C4-2B (cell line): ENCODE data around the gene ERP44.

ENCODE experiments used
- ZFX ChIP-seq: fragments of 450-650 bp; IDR thresholded peaks from 2 replicates; pipeline ENCODE4 v1.6.1; 2017
- TF ChIP-seq, protein P1 (sequence below): fragments of 450-650 bp; conservative IDR thresholded peaks from 2 replicates; pipeline ENCODE4 v1.5.1; 2017; ENCODE audit warnings: mild to moderate bottlenecking

DNA sequence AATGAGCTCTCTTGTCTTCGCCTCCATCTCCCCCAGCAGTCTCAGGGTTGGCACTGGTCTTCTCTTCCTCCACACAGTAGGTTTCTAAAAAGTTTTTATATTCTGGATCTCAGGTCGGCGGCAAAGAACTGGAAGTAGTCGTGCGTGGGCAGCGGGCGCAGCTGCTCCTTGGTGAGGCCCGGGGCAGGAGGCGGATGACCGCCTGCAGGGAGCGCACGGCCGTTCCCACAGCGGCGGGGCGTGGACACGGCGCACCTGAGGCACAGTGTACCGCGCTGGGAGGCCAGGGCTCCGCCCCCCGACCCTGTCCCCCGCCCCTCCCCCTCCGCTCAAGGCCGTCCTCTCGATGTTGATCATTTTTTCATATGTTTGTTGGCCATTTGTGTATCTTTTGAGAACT is 99.9 kb downstream of the ERP44 start:
- TF ChIP-seq, protein P1, sequence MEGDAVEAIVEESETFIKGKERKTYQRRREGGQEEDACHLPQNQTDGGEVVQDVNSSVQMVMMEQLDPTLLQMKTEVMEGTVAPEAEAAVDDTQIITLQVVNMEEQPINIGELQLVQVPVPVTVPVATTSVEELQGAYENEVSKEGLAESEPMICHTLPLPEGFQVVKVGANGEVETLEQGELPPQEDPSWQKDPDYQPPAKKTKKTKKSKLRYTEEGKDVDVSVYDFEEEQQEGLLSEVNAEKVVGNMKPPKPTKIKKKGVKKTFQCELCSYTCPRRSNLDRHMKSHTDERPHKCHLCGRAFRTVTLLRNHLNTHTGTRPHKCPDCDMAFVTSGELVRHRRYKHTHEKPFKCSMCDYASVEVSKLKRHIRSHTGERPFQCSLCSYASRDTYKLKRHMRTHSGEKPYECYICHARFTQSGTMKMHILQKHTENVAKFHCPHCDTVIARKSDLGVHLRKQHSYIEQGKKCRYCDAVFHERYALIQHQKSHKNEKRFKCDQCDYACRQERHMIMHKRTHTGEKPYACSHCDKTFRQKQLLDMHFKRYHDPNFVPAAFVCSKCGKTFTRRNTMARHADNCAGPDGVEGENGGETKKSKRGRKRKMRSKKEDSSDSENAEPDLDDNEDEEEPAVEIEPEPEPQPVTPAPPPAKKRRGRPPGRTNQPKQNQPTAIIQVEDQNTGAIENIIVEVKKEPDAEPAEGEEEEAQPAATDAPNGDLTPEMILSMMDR: no peak
- TF ChIP-seq ZFX: no peak
